PC-3 (cell line): ENCODE data around the gene FAM168B. TPM values are rescaled to one million over a fixed set of nuclear protein-coding genes. Genes with fewer than 3 reads are reported as not detected.
"Not testable (repeated sequence)": the region's sequence is repeated elsewhere in the genome, so short reads cannot be mapped to it uniquely, and the experiment has no call there.

Experiments
- ATAC-seq: fragments of 200-7000 bp; cut with Tn5 transposase; 2 replicates; pipeline ENCODE4 v1.9.1; 2020; ENCODE audit warnings: mild to moderate bottlenecking, moderate library complexity
- BruUV-seq: library from RNA; stranded (reverse); fragments of 400-500 nt; replicated peaks from 2 replicates; lab custom pipeline; 2021; lab: Mats Ljungman, UMichigan
- CTCF ChIA-PET: fragments of 300-600 bp; sonication (Branson Sonifier 250); formaldehyde crosslinking; loops from one replicate; lab custom pipeline; 2022; ENCODE audit warnings: antibody characterized with exemption; lab: Charles Lee
- POLR2A ChIA-PET: fragments of 300-600 bp; sonication (Branson Sonifier 250); formaldehyde crosslinking; loops from one replicate; lab custom pipeline; 2022; ENCODE audit warnings: antibody characterized with exemption; ENCODE audit not compliant: unreplicated experiment; lab: Charles Lee
- DNase-seq: peaks from one replicate; pipeline ENCODE4 v3.0.0-alpha.2; 2015
- H2AFZ ChIP-seq: fragments of 300-600 bp; sonication (generic); 2 replicates; pipeline ENCODE4 v1.6.0; 2016; ENCODE audit warnings: antibody characterized with exemption, low read length
- H3F3A ChIP-seq: fragments of 300-600 bp; sonication (generic); one replicate; pipeline ENCODE4 v1.6.0; 2017; ENCODE audit warnings: antibody characterized with exemption, low read length, control low read depth, mild to moderate bottlenecking; ENCODE audit not compliant: unreplicated experiment
- H3K27ac ChIP-seq: fragments of 300-600 bp; sonication (generic); 2 replicates; pipeline ENCODE4 v1.5.1; 2016; ENCODE audit warnings: mild to moderate bottlenecking, low read length
- H3K27me3 ChIP-seq: fragments of 300-600 bp; sonication (generic); 2 replicates; pipeline ENCODE4 v1.6.1; 2016; ENCODE audit warnings: low read length, mixed read lengths
- H3K36me3 ChIP-seq: fragments of 300-600 bp; sonication (generic); 2 replicates; pipeline ENCODE4 v1.6.1; 2016; ENCODE audit warnings: low read depth, mixed run types, low read length, mixed read lengths
- H3K4me1 ChIP-seq: fragments of 300-600 bp; sonication (generic); 2 replicates; pipeline ENCODE4 v1.5.1; 2016; ENCODE audit warnings: low read length; ENCODE audit not compliant: insufficient read depth
- H3K4me2 ChIP-seq: fragments of 300-600 bp; sonication (generic); 2 replicates; pipeline ENCODE4 v1.6.0; 2016; ENCODE audit warnings: low read length
- H3K4me3 ChIP-seq: fragments of 300-600 bp; sonication (generic); 2 replicates; pipeline ENCODE4 v1.5.1; 2016; ENCODE audit warnings: mild to moderate bottlenecking, low read length, mixed read lengths
- H3K79me2 ChIP-seq: fragments of 300-600 bp; sonication (generic); 2 replicates; pipeline ENCODE4 v1.6.1; 2017; ENCODE audit warnings: low read length, mixed read lengths
- H3K9ac ChIP-seq: fragments of 300-600 bp; sonication (generic); 2 replicates; pipeline ENCODE4 v1.6.0; 2016; ENCODE audit warnings: mild to moderate bottlenecking, low read length
- H3K9me2 ChIP-seq: fragments of 300-600 bp; sonication (generic); replicated peaks from 2 replicates; pipeline ENCODE4 v1.6.1; 2016; ENCODE audit warnings: mixed run types, low read length, mixed read lengths
- H3K9me3 ChIP-seq: fragments of 300-600 bp; sonication (generic); 2 replicates; pipeline ENCODE4 v1.6.1; 2016; ENCODE audit warnings: low read length, mixed read lengths
- H4K20me1 ChIP-seq: fragments of 300-600 bp; sonication (generic); 2 replicates; pipeline ENCODE4 v1.6.1; 2016; ENCODE audit warnings: low read length, mixed read lengths
- CTCF ChIP-seq: fragments of 300-600 bp; sonication (generic); conservative IDR thresholded peaks from 2 replicates; pipeline ENCODE4 v1.5.1; 2017; ENCODE audit warnings: antibody characterized with exemption, low read depth, mild to moderate bottlenecking, low read length
- EZH2 ChIP-seq: fragments of 300-600 bp; sonication (generic); IDR thresholded peaks from one replicate; pipeline ENCODE4 v1.6.1; 2017; ENCODE audit warnings: antibody characterized with exemption, mild to moderate bottlenecking, low read length; ENCODE audit not compliant: unreplicated experiment
- EZH2phosphoT487 ChIP-seq: fragments of 300-600 bp; sonication (generic); IDR thresholded peaks from 2 replicates; pipeline ENCODE4 v1.6.1; 2018; ENCODE audit warnings: mild to moderate bottlenecking, antibody characterized with exemption, low read length, borderline replicate concordance
- intact Hi-C: fragments of 100-400 bp; cut with micrococcal nuclease; formaldehyde crosslinking; loops from 2 replicates; pipeline ENCODE4 v1.9.0; 2023
- total RNA-seq: library from RNA; depleted of rRNA; stranded (reverse); fragments of >200 nt; gene quantifications from 2 replicates; pipeline ENCODE4 v1.2.3, GENCODE V29; 2014

FAM168B gene
- total RNA-seq, 1 experiment from 2014 or later: 91.7 TPM

DNA sequence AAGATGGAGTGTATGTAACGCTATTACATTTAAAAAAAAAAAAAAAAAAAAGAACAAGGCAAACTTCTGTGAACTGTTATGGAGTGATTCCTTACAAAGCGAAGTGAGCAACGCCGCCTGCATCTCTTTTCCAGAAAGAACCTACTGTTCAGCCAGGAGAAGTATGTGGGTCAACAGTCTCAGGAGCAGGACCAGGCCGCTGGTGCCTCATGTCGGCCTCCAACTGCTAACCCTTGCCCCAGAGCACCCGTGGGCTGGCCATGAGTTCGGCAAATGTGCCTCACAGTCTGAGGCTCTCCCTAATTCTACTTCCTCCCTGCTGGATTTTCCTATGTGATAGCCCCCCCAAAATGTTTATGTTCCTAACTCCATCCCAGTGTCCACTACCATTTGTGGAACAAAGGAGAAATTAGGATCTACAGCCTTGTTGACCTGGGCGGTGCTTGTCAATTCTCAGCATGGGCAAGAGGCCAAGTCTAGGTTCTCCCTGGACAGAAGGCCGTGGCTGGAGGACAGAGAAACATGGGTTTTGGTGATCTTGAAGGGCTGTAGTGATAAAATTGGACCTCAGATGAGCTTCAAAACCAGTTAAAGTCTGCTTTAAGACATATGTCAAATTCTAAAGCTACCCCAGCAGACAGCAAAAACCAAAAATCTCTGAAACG is 15.9 kb downstream of the FAM168B start:
- no peak overlapping the region for H3K9ac ChIP-seq
- ATAC-seq (no peak), DNase-seq (no peak)
- no peak overlapping the region for H3K27ac ChIP-seq
- no peaks in the 10 kb centered on the region for H3K9me3 ChIP-seq
- no peak overlapping the region for H3K4me3 ChIP-seq
- no peaks in the 10 kb centered on the region for H3K9me2 ChIP-seq
- intact Hi-C loops: no loop called here
- no TSS peak for BruUV-seq
- TF ChIP-seq CTCF (no peak), EZH2 (no peak), EZH2phosphoT487 (no peak)
- no peaks in the 10 kb centered on the region for H3K4me1 ChIP-seq
- no peaks in the 10 kb centered on the region for H3K27me3 ChIP-seq
- H3K79me2 ChIP-seq: peaks cover 88% of the 10 kb centered on the region
- H3F3A ChIP-seq: no peaks in the 10 kb centered on the region
- H2AFZ ChIP-seq: no peak overlapping the region
- peaks cover 10% of the 10 kb centered on the region for H4K20me1 ChIP-seq
- peaks cover 63% of the 10 kb centered on the region for H3K36me3 ChIP-seq
- ChIA-PET CTCF (no interaction called here), POLR2A (no interaction called here)
- H3K4me2 ChIP-seq: no peak overlapping the region

DNA sequence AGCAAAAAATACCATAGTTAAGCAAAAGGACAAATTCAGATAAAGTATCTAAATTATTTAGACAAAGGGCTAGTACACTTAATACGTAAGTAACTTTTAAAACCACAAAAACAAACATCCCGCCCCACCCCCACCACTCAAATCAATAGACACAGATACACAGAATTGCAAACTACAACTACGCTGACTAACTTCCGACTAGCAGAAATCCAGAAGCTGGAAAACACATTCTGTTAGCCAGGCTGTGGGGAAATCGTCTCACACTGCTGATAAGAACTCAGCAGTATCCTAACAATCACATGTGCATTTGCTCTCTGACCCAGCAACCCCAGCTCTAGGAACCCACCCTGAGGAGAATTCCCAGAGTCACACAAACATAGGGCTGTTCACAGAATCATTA is 16.6 kb downstream of the FAM168B start:
- no peak for DNase-seq
- Histone ChIP-seq H3K4me2 (no peak overlapping the region), H3F3A (no peaks in the 10 kb centered on the region), H3K4me1 (no peaks in the 10 kb centered on the region), H3K9me2 (no peaks in the 10 kb centered on the region), H3K4me3 (no peak overlapping the region), H4K20me1 (peaks cover 10% of the 10 kb centered on the region), H2AFZ (no peak overlapping the region), H3K9me3 (no peaks in the 10 kb centered on the region), H3K27me3 (no peaks in the 10 kb centered on the region), H3K36me3 (peaks cover 60% of the 10 kb centered on the region), H3K9ac (no peak overlapping the region), H3K79me2 (peaks cover 85% of the 10 kb centered on the region), H3K27ac (no peak overlapping the region)
- ChIA-PET POLR2A (no interaction called here), CTCF (no interaction called here)
- BruUV-seq: no TSS peak
- no peak for ATAC-seq
- intact Hi-C loops: no loop called here
- TF ChIP-seq EZH2 (no peak), EZH2phosphoT487 (no peak), CTCF (no peak)

- ATAC-seq, intact Hi-C loops, H3K4me1 ChIP-seq, H3K9me2 ChIP-seq, H3K4me3 ChIP-seq, CTCF ChIA-PET, H2AFZ ChIP-seq, DNase-seq, H3K27ac ChIP-seq, H3K27me3 ChIP-seq, H3K4me2 ChIP-seq, POLR2A ChIA-PET, H3K9ac ChIP-seq, H3F3A ChIP-seq, BruUV-seq, H3K9me3 ChIP-seq: not testable (repeated sequence)
- peaks cover 90% of the 10 kb centered on the region for H3K79me2 ChIP-seq
- H4K20me1 ChIP-seq: peaks cover 10% of the 10 kb centered on the region
- peaks cover 60% of the 10 kb centered on the region for H3K36me3 ChIP-seq
Measured at GRCh38 chr2:131075578-131075977, 17.7 kb downstream of the FAM168B start.

DNA sequence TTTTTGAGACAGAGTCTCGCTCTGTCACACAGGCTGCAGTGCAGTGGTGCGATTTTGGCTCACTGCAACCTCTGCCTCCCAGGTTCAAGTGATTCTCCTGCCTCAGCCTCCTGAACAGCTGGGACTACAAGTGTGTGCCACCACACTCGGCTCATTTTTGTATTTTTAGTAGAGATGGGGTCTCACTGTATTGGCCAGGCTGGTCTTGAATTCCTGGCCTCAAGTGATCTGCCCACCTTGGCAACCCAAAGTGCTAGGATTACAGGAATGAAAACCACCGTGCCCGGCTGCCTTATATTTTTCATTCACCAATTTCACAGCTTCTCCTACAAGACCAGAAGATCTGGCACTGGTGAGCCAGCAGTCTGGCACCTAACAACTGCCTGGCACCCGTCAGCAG is 25.1 kb downstream of the FAM168B start:
- H3K9ac ChIP-seq, H3K4me3 ChIP-seq, H3F3A ChIP-seq, H3K9me2 ChIP-seq, BruUV-seq, H3K4me1 ChIP-seq, H3K9me3 ChIP-seq, H3K4me2 ChIP-seq, ATAC-seq, DNase-seq, H3K27me3 ChIP-seq, H4K20me1 ChIP-seq, CTCF ChIA-PET, intact Hi-C loops, H3K27ac ChIP-seq, H2AFZ ChIP-seq, POLR2A ChIA-PET: not testable (repeated sequence)
- Histone ChIP-seq H3K79me2 (peaks cover 91% of the 10 kb centered on the region), H3K36me3 (peaks cover 53% of the 10 kb centered on the region)
